Neutrophil (primary cell): ENCODE measurements around the gene SLC4A1.

Experiments
- H3K27ac ChIP-seq: fragments of 200-600 bp; sonication (generic); 2 replicates; pipeline ENCODE4 v1.5.1; 2016; ENCODE audit warnings: mild to moderate bottlenecking, moderate library complexity
- H3K27me3 ChIP-seq: fragments of 200-600 bp; sonication (generic); 2 replicates; pipeline ENCODE4 v1.6.0; 2016; ENCODE audit warnings: mild to moderate bottlenecking
- H3K36me3 ChIP-seq: fragments of 200-600 bp; sonication (generic); 2 replicates; pipeline ENCODE4 v1.5.1; 2017
- H3K4me1 ChIP-seq, 2 experiments: fragments of 200-600 bp in 1 of 2; sonication (generic) in 1 of 2; 1 replicate in 1 of 2; 2 replicates in 1 of 2; pipeline versions ENCODE4 v1.5.1 to v1.6.1; 2013 to 2016; ENCODE audit warnings: low read depth in 1 of 2, low read length in 1 of 2, mild to moderate bottlenecking in 1 of 2, moderate library complexity in 1 of 2; ENCODE audit not compliant: control insufficient read depth in 1 of 2, insufficient read depth in 1 of 2
- H3K4me3 ChIP-seq, 2 experiments: fragments of 200-600 bp in 1 of 2; sonication (generic) in 1 of 2; 1 replicate in 1 of 2; 2 replicates in 1 of 2; pipeline ENCODE4 v1.5.1; 2013 to 2016; ENCODE audit warnings: low read depth in 1 of 2, low read length in 1 of 2, mild to moderate bottlenecking in 1 of 2, moderate library complexity in 1 of 2
- H3K9me3 ChIP-seq: fragments of 200-600 bp; sonication (generic); 2 replicates; pipeline ENCODE4 v1.5.1; 2016
- CTCF ChIP-seq: fragments of 200-600 bp; sonication (generic); IDR thresholded peaks from 2 replicates; pipeline ENCODE4 v1.5.1; 2016; ENCODE audit warnings: antibody characterized with exemption

The SLC4A1 gene

GRCh38 chr17:44199553-44200477 is 68.1 kb downstream of the SLC4A1 start, which contains the start of gene ATXN7L3:
Gene ATXN7L3 (minus strand): TSS chr17:44199884. CDS start chr17:44198070, 1,814 bp downstream.
- Histone ChIP-seq H3K4me1 (peaks cover 43 to 50% of the 10 kb centered on the region in 2 experiments), H3K4me3 (peak within 1 kb of the TSS; percentile 80 to 93), H3K27ac (peak within 1 kb of the TSS; percentile 100), H3K27me3 (no peaks in the 10 kb centered on the region), H3K9me3 (no peaks in the 10 kb centered on the region), H3K36me3 (peaks cover 28% of the 10 kb centered on the region)
- peak; percentile 43 for TF ChIP-seq CTCF

GRCh38 chr17:44198721-44199552 is 69.0 kb downstream of the SLC4A1 start:
- H3K4me3 ChIP-seq: peak overlapping the region; percentile 80 to 93
- peaks cover 41 to 43% of the 10 kb centered on the region in 2 experiments for H3K4me1 ChIP-seq
- H3K36me3 ChIP-seq: peaks cover 36% of the 10 kb centered on the region
- H3K9me3 ChIP-seq: no peaks in the 10 kb centered on the region
- TF ChIP-seq CTCF: no peak
- H3K27ac ChIP-seq: peak overlapping the region; percentile 100
- no peaks in the 10 kb centered on the region for H3K27me3 ChIP-seq
